K562 treated with DMSO at 1 percent for 12 hours (cell line): ENCODE results near the gene TRIM36. TPM values are rescaled to one million over a fixed set of nuclear protein-coding genes. Genes with fewer than 3 reads are reported as not detected.

Source experiments
- total RNA-seq: library from RNA; unstranded; fragments of 300-600 nt; gene quantifications from 2 replicates; pipeline ENCODE4 v1.2.3, GENCODE V29; 2022; ENCODE audit not compliant: insufficient read depth

The TRIM36 gene
- total RNA-seq = 0.76 and 2.2 TPM in 2 replicates

GRCh38 chr5:115169487-115170133, at the start of gene TRIM36:
Gene TRIM36 (minus strand): TSS chr5:115169908. CDS start chr5:115169634, 274 bp downstream.

Other genes with a start within 250 kb of the TRIM36 start
- 8.5 and 18.1 TPM in 2 replicates for gene PGGT1B, start 93.0 kb upstream of the TRIM36 start, total RNA-seq
- gene CCDC112, start 126.7 kb upstream of the TRIM36 start, total RNA-seq = 5.0 and 5.6 TPM in 2 replicates